ENCODE results near the gene TNPO3. TPM values are rescaled to one million over a fixed set of nuclear protein-coding genes. Genes with fewer than 3 reads are reported as not detected.

The TNPO3 gene
- total RNA-seq (10 to 100 TPM; 26.3 to 37.7 (median 30.4) TPM), polyA plus RNA-seq (10 to 100 TPM in 1 of 2 donors, 1 to 10 TPM in 1; 8.0 to 17.5 TPM)
- long read RNA-seq, donor 1, full-length matches to known transcripts: 26 of 39 reads
- long read RNA-seq, donor 1, partial matches to known transcripts: 4 of 39 reads
- long read RNA-seq, donor 1, other reads (novel, unspliced or antisense): 9 of 39 reads
- long read RNA-seq, donor 2, full-length matches to known transcripts: 25 of 37 reads
- long read RNA-seq, donor 2, partial matches to known transcripts: 3 of 37 reads
- long read RNA-seq, donor 2, other reads (novel, unspliced or antisense): 9 of 37 reads
- long read RNA-seq, donor 3, full-length matches to known transcripts: 51 of 74 reads
- long read RNA-seq, donor 3, partial matches to known transcripts: 13 of 74 reads
- long read RNA-seq, donor 3, other reads (novel, unspliced or antisense): 10 of 74 reads

GRCh38 chr7:129054438-129055293 is at the start of gene TNPO3:
TNPO3 (minus strand) TSS chr7:129055111; CDS start chr7:129054770, 341 bp downstream.
- Histone ChIP-seq H3K4me3 (peak within 1 kb of the TSS; percentile 73 to 99 (median 91)), H3K36me3 (peaks cover 0 to 12% (median 0%) of the 10 kb centered on the region in 9 donors), H3K27ac (peak within 1 kb of the TSS; percentile 95 to 99 (median 98)), H3K27me3 (peaks cover 0 to 4% (median 0%) of the 10 kb centered on the region in 7 donors), H3K9me3 (no peaks in the 10 kb centered on the region), H3K4me1 (peaks cover 0 to 34% (median 28%) of the 10 kb centered on the region in 9 donors)
- ATAC-seq: peak; percentile 97 to 99 (median 98)
- TF ChIP-seq CTCF (IDR thresholded peaks at IDR 0.05): peak in 3 of 9 donors; percentile 5 to 18 (median 8)
- DNase-seq: peak; percentile 93 to 96
- intact Hi-C loops (cut with DNase I): no loop called here
- WGBS, 2 donors: 0 to 1% methylated on average over 59 of the region's 59 CpGs

- Histone ChIP-seq H3K36me3 (no peaks in the 10 kb centered on the region), H3K9me3 (no peaks in the 10 kb centered on the region), H3K4me3 (no peak overlapping the region), H3K4me1 (no peaks in the 10 kb centered on the region), H3K27me3 (no peaks in the 10 kb centered on the region), H3K27ac (no peak overlapping the region)
- no peak for TF ChIP-seq CTCF (IDR thresholded peaks at IDR 0.05)
- 91 to 94% methylated on average over 4 of the region's 4 CpGs for WGBS, 2 donors
- ATAC-seq: no peak
- no peak for DNase-seq
- intact Hi-C loops (cut with DNase I): no loop called here
Observed at GRCh38 chr7:129103561-129104324, 48.8 kb upstream of the TNPO3 start.

GRCh38 chr7:129101746-129102145 is 46.8 kb upstream of the TNPO3 start:
- ATAC-seq (no peak), DNase-seq (no peak)
- intact Hi-C loops (cut with DNase I): no loop called here
- no peak overlapping the region for H3K27ac ChIP-seq
- no peaks in the 10 kb centered on the region for H3K4me1 ChIP-seq
- no peaks in the 10 kb centered on the region for H3K27me3 ChIP-seq
- no peak overlapping the region for H3K4me3 ChIP-seq
- no peaks in the 10 kb centered on the region for H3K9me3 ChIP-seq
- no peak for TF ChIP-seq CTCF (IDR thresholded peaks at IDR 0.05)
- H3K36me3 ChIP-seq: no peaks in the 10 kb centered on the region
- WGBS, 2 donors: 67 to 69% methylated on average over 6 of the region's 6 CpGs

- DNase-seq (no peak), ATAC-seq (no peak)
- H3K36me3 ChIP-seq: no peaks in the 10 kb centered on the region
- H3K27me3 ChIP-seq: no peaks in the 10 kb centered on the region
- 61 to 74% methylated on average over 2 of the region's 2 CpGs for WGBS, 2 donors
- intact Hi-C loops (cut with DNase I): no loop called here
- no peaks in the 10 kb centered on the region for H3K4me1 ChIP-seq
- H3K9me3 ChIP-seq: no peaks in the 10 kb centered on the region
- H3K27ac ChIP-seq: no peak overlapping the region
- H3K4me3 ChIP-seq: no peak overlapping the region
- TF ChIP-seq CTCF (IDR thresholded peaks at IDR 0.05): no peak
Observed at GRCh38 chr7:129100827-129101166, 45.9 kb upstream of the TNPO3 start.
